ENCODE data around the gene PRR20G. TPM values are rescaled to one million over a fixed set of nuclear protein-coding genes. Genes with fewer than 3 reads are reported as not detected.

The PRR20G gene
- total RNA-seq, 1 donor from 2014 or later = not detected

- DNase-seq = no peak
- H3K4me3 Mint-ChIP-seq (ENCODE audit: unreplicated experiment) = no peak overlapping the region
- no peaks in the 10 kb centered on the region for H3K4me1 Mint-ChIP-seq (ENCODE audit: low read depth, unreplicated experiment)
- H3K36me3 Mint-ChIP-seq (ENCODE audit: unreplicated experiment) = peaks cover 7% of the 10 kb centered on the region
- H3K27ac Mint-ChIP-seq (ENCODE audit: unreplicated experiment) = no peak overlapping the region
- peaks cover 6% of the 10 kb centered on the region for H3K9me3 Mint-ChIP-seq (ENCODE audit: unreplicated experiment)
- H3K27me3 Mint-ChIP-seq (ENCODE audit: unreplicated experiment) = peaks cover 5% of the 10 kb centered on the region
- no peak for TF ChIP-seq CTCF (IDR thresholded peaks at IDR 0.05; ENCODE audit: partially characterized antibody, unreplicated experiment)
These were observed 28.0 kb downstream of the PRR20G start for GRCh38 chr3:127259882-127260281.

GRCh38 chr3:127258733-127259132 lies 29.1 kb downstream of the PRR20G start:
- Mint-ChIP-seq H3K27me3 (ENCODE audit: unreplicated experiment) (peaks cover 7% of the 10 kb centered on the region), H3K36me3 (ENCODE audit: unreplicated experiment) (peaks cover 7% of the 10 kb centered on the region), H3K27ac (ENCODE audit: unreplicated experiment) (no peak overlapping the region), H3K4me3 (ENCODE audit: unreplicated experiment) (no peak overlapping the region), H3K4me1 (ENCODE audit: low read depth, unreplicated experiment) (peaks cover 2% of the 10 kb centered on the region), H3K9me3 (ENCODE audit: unreplicated experiment) (peaks cover 6% of the 10 kb centered on the region)
- no peak for DNase-seq
- no peak for TF ChIP-seq CTCF (IDR thresholded peaks at IDR 0.05; ENCODE audit: partially characterized antibody, unreplicated experiment)

- Mint-ChIP-seq H3K27me3 (ENCODE audit: unreplicated experiment) (peaks cover 10% of the 10 kb centered on the region), H3K4me3 (ENCODE audit: unreplicated experiment) (no peak overlapping the region), H3K4me1 (ENCODE audit: low read depth, unreplicated experiment) (peaks cover 2% of the 10 kb centered on the region), H3K36me3 (ENCODE audit: unreplicated experiment) (peaks cover 7% of the 10 kb centered on the region), H3K27ac (ENCODE audit: unreplicated experiment) (no peak overlapping the region), H3K9me3 (ENCODE audit: unreplicated experiment) (peaks cover 6% of the 10 kb centered on the region)
- TF ChIP-seq CTCF (IDR thresholded peaks at IDR 0.05; ENCODE audit: partially characterized antibody, unreplicated experiment) = no peak
- DNase-seq = no peak
These were observed 30.5 kb downstream of the PRR20G start for GRCh38 chr3:127257351-127257750.

- no peak for TF ChIP-seq CTCF (IDR thresholded peaks at IDR 0.05; ENCODE audit: partially characterized antibody, unreplicated experiment)
- H3K4me1 Mint-ChIP-seq (ENCODE audit: low read depth, unreplicated experiment) = peaks cover 2% of the 10 kb centered on the region
- H3K36me3 Mint-ChIP-seq (ENCODE audit: unreplicated experiment) = peaks cover 7% of the 10 kb centered on the region
- no peak for DNase-seq
- H3K27me3 Mint-ChIP-seq (ENCODE audit: unreplicated experiment) = peaks cover 10% of the 10 kb centered on the region
- peaks cover 8% of the 10 kb centered on the region for H3K9me3 Mint-ChIP-seq (ENCODE audit: unreplicated experiment)
- H3K4me3 Mint-ChIP-seq (ENCODE audit: unreplicated experiment) = no peak overlapping the region
- no peak overlapping the region for H3K27ac Mint-ChIP-seq (ENCODE audit: unreplicated experiment)
These were observed 31.0 kb downstream of the PRR20G start for GRCh38 chr3:127256733-127257271.

- Mint-ChIP-seq H3K9me3 (ENCODE audit: unreplicated experiment) (peaks cover 8% of the 10 kb centered on the region), H3K4me1 (ENCODE audit: low read depth, unreplicated experiment) (peaks cover 2% of the 10 kb centered on the region), H3K36me3 (ENCODE audit: unreplicated experiment) (peaks cover 7% of the 10 kb centered on the region), H3K27ac (ENCODE audit: unreplicated experiment) (no peak overlapping the region), H3K4me3 (ENCODE audit: unreplicated experiment) (no peak overlapping the region), H3K27me3 (ENCODE audit: unreplicated experiment) (peaks cover 10% of the 10 kb centered on the region)
- DNase-seq = no peak
- TF ChIP-seq CTCF (IDR thresholded peaks at IDR 0.05; ENCODE audit: partially characterized antibody, unreplicated experiment) = no peak
These were observed 31.7 kb downstream of the PRR20G start for GRCh38 chr3:127256138-127256537.

All from glutamatergic neuron (in vitro differentiated cells).